Stimulated activated CD4-positive, alpha-beta T cell treated with anti-CD3 and anti-CD28 coated beads, Interleukin-1b, Interleukin-23, amount 100 ng/mL, for 24 hours (primary cell): ENCODE measurements around the gene CSPG4.
A peak's percentile ranks its signal among the peaks of the same experiment; 100 is the strongest.
"Not testable (repeated sequence)": the region's sequence is repeated elsewhere in the genome, so short reads cannot be mapped to it uniquely, and the experiment has no call there.

Experiments
- DNase-seq, 4 experiments: peaks; one replicate each; pipeline ENCODE4 v3.0.0-alpha.2; 2020; ENCODE audit warnings: low read depth in 4 of 4, low spot score in 1 of 4

Gene CSPG4

GRCh38 chr15:75725006-75725718, 12.5 kb upstream of the CSPG4 start:
- no peak for DNase-seq

GRCh38 chr15:75723847-75724660, 11.4 kb upstream of the CSPG4 start:
- DNase-seq: peak in 2 of 4 experiments; percentile 13 to 21

DNA sequence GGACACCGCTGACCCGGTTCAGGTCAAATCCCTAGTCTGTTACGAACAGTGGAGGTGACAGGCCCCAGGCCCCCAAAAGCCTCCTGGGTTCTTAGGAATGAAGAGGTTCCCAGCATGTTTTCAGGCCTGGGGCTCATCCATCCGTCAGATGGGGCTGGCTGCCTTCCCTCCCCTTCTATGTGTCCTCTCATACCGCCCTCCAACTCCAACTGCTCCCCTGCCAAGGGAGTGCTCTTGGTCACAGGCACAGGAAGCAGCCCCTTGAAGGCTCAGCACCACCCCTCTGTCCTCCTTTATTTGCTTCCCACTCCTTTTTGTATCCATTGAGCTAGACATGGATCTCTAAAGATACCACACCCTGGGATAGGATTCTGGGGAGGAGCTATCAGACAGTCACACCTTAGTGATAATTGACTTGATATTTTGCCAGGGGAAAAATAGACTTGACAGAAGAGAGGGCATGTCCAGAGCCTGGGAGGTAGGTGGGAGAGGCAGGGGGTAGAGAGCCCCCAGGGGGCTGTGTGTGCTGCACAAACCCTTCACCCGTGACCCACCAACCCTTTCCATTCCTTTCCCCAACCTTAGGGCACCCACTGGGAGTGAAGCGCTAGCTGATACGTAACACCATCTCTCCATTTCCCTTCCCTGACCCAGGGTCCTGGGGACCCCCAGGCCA, 10.7 kb upstream of the CSPG4 start:
- DNase-seq: no peak

DNA sequence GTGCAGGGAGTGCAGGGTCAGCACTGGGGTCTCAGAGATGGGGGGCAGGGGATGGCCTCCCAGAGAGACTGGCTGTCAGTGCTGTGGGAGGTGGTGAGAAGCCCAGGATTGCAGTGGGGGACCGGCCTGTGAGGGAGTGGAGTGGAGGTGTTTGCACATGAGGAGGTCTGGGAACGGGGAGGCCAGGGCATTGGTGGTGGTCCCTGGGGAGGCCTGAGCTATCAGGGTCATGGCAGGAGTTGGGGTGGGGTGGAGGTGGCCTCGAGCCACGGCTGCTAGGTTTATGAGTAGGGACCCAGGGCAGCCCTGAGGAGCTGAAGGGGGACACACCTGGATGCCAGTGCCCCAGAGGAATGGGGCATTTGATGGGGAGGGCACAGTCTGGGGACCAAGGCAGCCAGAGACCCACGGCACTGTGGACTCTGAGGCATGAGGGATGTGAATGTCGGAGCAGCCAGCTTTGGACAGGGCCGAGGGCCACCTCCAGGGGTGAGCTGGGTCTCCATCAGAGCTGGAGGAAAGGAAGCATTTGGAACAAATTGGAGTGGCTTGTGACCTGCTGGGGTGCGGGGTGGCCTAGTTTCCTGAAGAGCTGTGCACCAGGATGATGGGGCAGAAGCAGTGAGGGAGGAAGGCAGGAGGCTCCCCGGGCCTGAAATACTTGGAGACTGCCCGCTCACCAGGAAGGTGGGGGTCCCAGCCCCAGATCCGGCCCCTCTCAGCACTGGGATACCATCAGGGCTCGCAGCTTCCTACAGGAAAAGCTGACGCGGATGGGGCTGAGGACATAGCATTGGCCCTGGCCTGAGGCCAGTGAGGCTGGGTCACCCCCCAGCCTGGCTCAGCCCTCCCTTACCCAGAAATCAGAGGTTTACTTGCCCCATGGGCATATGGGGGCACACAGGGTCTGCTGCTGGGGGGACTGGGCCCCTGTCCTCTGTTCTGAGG, 9.5 kb upstream of the CSPG4 start:
- no peak for DNase-seq

DNA sequence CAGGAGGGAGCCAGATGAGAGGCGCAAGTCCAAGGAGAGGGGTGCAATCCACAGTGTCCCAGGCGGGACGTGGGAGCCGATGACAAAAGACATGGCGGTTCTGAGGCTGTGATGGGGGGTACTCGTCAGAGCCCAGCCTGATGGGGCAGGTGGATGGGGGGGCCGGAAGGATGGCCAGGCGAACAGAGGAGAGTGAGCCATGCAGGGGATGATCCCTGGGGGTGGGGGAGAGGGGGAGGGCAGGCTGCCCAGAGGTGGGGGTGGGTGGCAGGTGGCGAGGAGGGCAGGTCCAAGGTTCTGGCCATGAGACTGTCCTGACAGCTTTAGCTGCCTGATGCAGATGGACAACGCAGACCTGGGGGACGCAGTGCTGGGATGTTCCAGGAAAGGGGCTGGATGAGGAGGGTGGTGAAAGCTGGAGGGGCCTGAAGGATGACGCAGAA, 8.9 kb upstream of the CSPG4 start:
- DNase-seq: no peak

- peak in 3 of 4 experiments; percentile 12 to 45 (median 32) for DNase-seq
Observed at GRCh38 chr15:75720787-75721479, 8.3 kb upstream of the CSPG4 start.

- no peak for DNase-seq
Observed at GRCh38 chr15:75720297-75720696, 7.6 kb upstream of the CSPG4 start.

- no peak for DNase-seq
Observed at GRCh38 chr15:75718328-75718727, 5.7 kb upstream of the CSPG4 start.

- DNase-seq: not testable (repeated sequence)
Observed at GRCh38 chr15:75717001-75717400, 4.4 kb upstream of the CSPG4 start.

- not testable (repeated sequence) for DNase-seq
Observed at GRCh38 chr15:75716249-75716950, 3.8 kb upstream of the CSPG4 start.

DNA sequence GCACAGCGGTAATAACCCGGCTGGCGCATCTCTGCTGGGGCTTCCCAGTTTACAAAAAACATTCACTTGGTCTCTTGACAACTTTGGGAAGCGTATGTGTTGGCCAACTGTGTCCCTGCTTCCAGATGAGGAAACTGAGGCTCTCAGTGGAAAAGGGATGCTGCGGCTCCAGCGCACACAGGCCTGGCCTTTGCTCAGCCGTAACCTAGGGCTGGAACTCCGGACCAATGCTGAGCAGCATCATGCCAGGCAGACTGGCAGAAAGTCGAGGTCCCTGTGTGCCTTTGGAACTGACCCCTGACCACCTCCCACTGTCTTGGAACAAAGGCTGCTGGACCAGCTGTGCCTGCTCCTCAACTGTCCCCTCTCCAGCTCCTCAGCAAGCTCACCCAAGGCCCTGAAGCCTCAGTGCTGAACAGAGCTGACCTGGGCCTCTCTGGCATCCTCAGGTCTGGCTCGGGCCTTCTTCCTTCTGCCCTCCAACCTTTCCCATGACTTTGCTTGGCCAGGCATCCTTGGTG, 2.7 kb upstream of the CSPG4 start:
- not testable (repeated sequence) for DNase-seq

- no peak for DNase-seq
Observed at GRCh38 chr15:75714195-75714594, 1.5 kb upstream of the CSPG4 start.

DNA sequence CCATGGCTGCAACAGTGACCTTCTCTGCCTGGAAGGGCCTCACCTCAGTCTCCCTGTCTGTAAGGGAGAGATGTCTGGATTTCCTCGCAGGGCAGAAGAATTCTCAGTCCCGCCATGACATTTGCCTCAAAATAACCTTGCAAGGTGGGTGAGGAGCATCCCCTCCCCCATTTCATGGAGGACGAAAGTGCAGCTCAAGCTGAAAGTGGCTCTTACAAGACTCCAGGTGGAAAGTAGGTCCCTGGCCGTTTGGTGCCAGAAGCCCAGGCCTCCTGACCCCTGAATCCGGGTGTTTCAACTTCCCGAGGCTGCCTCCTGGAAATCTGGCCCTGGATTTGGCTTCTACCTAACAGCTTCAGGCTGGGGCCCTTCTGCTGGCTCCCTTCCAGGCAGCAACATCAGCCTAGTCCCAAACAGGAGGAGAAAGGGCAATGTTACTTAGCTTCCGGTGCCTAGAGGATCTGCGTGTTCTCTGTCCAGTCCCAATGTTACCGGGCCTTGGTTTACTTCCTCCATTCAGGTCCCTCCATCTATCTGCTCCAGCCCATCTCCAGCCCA, 769 bp upstream of the CSPG4 start:
- DNase-seq: no peak

DNA sequence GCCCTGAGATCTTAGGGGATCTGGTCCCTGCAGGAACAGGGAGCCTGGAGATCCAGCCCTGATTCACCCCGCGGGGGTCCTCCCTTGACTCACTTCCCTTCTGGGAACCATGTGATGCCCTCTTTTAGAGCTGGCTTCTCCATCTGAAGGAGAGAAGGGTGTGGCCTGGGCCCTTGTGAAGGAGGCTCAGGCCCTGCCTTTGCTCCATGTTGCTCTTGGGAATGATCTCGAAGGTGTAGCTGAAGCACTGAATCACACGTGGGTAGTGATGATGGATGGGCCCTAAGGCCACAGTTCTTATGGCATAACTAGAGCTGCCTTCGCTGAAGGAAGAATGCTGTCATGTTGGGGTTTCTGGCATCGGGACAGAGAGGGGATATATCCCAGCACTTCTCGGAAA, 1.2 kb downstream of the CSPG4 start:
- not testable (repeated sequence) for DNase-seq

GRCh38 chr15:75710874-75711273, 1.8 kb downstream of the CSPG4 start:
- DNase-seq: not testable (repeated sequence)

DNA sequence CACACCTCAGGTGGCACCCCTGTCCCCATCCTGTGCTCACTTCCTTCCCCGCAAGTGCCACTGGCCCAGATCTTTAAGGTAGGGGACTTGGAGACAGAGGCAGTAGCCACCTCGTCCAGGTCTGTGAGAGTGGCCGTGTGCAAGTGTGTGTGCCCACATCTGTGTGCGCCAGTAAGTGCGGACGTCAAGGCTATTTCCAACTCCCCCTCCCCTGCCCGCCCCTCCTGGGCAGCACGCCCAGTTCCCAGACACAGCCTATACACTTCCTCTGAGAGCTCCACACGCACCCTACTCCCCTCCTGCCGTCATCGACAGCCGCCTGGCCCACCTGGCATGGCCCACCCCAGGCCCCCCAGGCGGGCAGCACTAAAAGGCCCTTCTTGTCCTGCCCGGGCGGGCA, 3.2 kb downstream of the CSPG4 start:
- DNase-seq: not testable (repeated sequence)

DNA sequence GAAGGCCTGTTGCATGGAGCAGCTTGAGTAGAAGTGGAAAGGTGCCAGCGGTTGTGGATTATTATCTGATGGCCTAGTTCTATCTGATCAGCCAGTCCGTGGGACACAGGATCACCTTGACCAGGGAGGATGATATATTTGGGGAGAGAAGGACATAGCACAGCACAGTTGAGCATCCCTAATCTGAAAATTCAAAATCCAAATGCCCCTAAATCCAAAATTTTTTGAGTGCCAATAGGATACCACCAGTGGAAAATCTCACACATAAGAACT, 6.0 kb downstream of the CSPG4 start:
- DNase-seq: no peak

DNA sequence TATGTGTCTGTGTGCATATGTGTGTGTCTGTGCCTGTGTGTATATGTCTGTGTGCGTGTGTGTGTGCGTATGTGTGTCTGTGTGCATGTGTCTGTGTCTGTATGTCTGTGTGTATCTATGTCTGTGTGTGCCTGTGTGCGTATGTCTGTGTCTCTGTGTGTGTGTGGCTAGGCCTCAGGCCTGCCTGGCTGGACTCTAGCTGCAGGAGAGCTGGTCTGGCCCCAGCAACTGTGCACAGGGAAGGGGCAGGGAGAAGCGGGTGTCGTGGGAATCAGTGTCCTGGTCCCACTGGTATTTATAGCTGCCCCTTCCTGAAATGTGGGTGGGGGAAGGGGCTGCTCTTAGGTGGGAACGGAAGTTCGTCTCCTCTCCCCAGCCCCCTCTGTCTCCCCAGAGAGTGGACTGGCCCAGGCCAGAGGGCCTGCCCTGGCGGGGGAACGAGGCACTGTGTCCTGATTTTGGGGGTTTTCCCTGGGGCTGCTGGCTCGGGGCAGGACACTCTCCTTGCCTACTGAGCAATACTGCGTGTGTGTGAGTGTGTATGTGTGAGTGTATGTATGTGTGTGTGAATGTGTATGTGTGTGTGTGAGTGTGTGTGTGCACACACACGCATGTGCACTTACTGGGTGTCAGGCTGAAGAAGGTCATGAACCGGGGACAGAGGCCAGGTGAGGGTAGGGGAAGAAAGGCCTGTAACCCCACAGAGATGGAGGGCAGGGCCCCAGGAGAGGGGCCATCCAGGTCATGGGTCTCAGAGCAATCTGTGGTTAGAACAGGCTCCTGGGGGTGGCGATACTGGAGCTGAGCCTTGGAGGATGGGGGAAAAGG, 6.6 kb downstream of the CSPG4 start:
- no peak for DNase-seq
